H9 (cell line): ENCODE results near the gene ARHGAP15. TPM values are rescaled to one million over a fixed set of nuclear protein-coding genes. Genes with fewer than 3 reads are reported as not detected.

ENCODE experiments used
- DNase-seq: peaks from one replicate; pipeline ENCODE4 v3.0.0-alpha.2; 2017
- H2AFZ ChIP-seq: one replicate; pipeline ENCODE4 v1.6.1; 2013; ENCODE audit warnings: mild to moderate bottlenecking, low read length, control low read depth, moderate library complexity
- H2AK5ac ChIP-seq: 2 replicates; pipeline ENCODE4 v1.6.1; 2013; ENCODE audit warnings: low read length, control low read depth, mixed read lengths; ENCODE audit not compliant: insufficient read length
- H2BK120ac ChIP-seq: one replicate; pipeline ENCODE4 v1.6.1; 2013; ENCODE audit warnings: low read depth, mild to moderate bottlenecking, low read length, control low read depth, inconsistent platforms; ENCODE audit not compliant: poor library complexity, severe bottlenecking
- H2BK12ac ChIP-seq: 2 replicates; pipeline ENCODE4 v1.6.1; 2013; ENCODE audit warnings: low read length, control low read depth, mixed read lengths, low read depth; ENCODE audit not compliant: insufficient read length
- H2BK15ac ChIP-seq: 2 replicates; pipeline ENCODE4 v1.6.1; 2013; ENCODE audit warnings: low read depth, low read length, control low read depth
- H2BK20ac ChIP-seq: one replicate; pipeline ENCODE4 v1.6.1; 2013; ENCODE audit warnings: low read depth, mild to moderate bottlenecking, low read length, control low read depth, inconsistent platforms; ENCODE audit not compliant: poor library complexity, severe bottlenecking
- H2BK5ac ChIP-seq: 2 replicates; pipeline ENCODE4 v1.6.1; 2013; ENCODE audit warnings: low read length, control low read depth, mixed read lengths; ENCODE audit not compliant: insufficient read length
- H3K14ac ChIP-seq: 2 replicates; pipeline ENCODE4 v1.6.1; 2013; ENCODE audit warnings: low read length, control low read depth; ENCODE audit not compliant: insufficient read depth
- H3K18ac ChIP-seq: 2 replicates; pipeline ENCODE4 v1.6.1; 2013; ENCODE audit warnings: low read depth, mild to moderate bottlenecking, mixed read lengths, low read length, control low read depth; ENCODE audit not compliant: insufficient read length
- H3K23ac ChIP-seq: 2 replicates; pipeline ENCODE4 v1.6.1; 2013; ENCODE audit warnings: low read length, control low read depth, mixed read lengths, low read depth; ENCODE audit not compliant: insufficient read length
- H3K23me2 ChIP-seq: 2 replicates; pipeline ENCODE4 v1.6.1; 2013; ENCODE audit warnings: low read depth, mild to moderate bottlenecking, mixed read lengths, low read length, control low read depth; ENCODE audit not compliant: insufficient read length, poor library complexity, severe bottlenecking
- H3K27ac ChIP-seq: 2 replicates; pipeline ENCODE4 v1.5.1; 2013; ENCODE audit warnings: low read length, control low read depth, mixed read lengths, low read depth; ENCODE audit not compliant: insufficient read length
- H3K27me3 ChIP-seq: 2 replicates; pipeline ENCODE4 v1.6.1; 2013; ENCODE audit warnings: low read length, control low read depth, inconsistent platforms; ENCODE audit not compliant: insufficient read depth
- H3K4ac ChIP-seq: 2 replicates; pipeline ENCODE4 v1.6.1; 2013; ENCODE audit warnings: low read depth, mild to moderate bottlenecking, control low read depth, inconsistent platforms, low read length, moderate library complexity
- H3K4me1 ChIP-seq: 2 replicates; pipeline ENCODE4 v1.6.1; 2013; ENCODE audit warnings: low read length, control low read depth, inconsistent platforms; ENCODE audit not compliant: insufficient read depth
- H3K4me2 ChIP-seq: 2 replicates; pipeline ENCODE4 v1.6.1; 2013; ENCODE audit warnings: low read length, control low read depth, mixed read lengths; ENCODE audit not compliant: insufficient read length, insufficient read depth
- H3K56ac ChIP-seq: 2 replicates; pipeline ENCODE4 v1.6.1; 2013; ENCODE audit warnings: low read depth, mild to moderate bottlenecking, mixed read lengths, low read length, control low read depth; ENCODE audit not compliant: insufficient read length
- H3K79me1 ChIP-seq: 2 replicates; pipeline ENCODE4 v1.6.1; 2013; ENCODE audit warnings: low read depth, mild to moderate bottlenecking, moderate library complexity, low read length, control low read depth, inconsistent platforms; ENCODE audit not compliant: insufficient read depth, poor library complexity, severe bottlenecking
- H3K79me2 ChIP-seq: 2 replicates; pipeline ENCODE4 v1.6.1; 2013; ENCODE audit warnings: low read length, control low read depth, inconsistent platforms; ENCODE audit not compliant: insufficient read depth
- H3K9ac ChIP-seq: 2 replicates; pipeline ENCODE4 v1.6.1; 2013; ENCODE audit warnings: low read length, control low read depth, mixed read lengths; ENCODE audit not compliant: insufficient read length; ENCODE audit errors: extremely low read depth
- H3K9me3 ChIP-seq: one replicate; pipeline ENCODE4 v1.6.1; 2013; ENCODE audit warnings: low read depth, low read length, inconsistent platforms; ENCODE audit not compliant: control insufficient read depth
- H3T11ph ChIP-seq: one replicate; pipeline ENCODE4 v1.6.1; 2013; ENCODE audit warnings: mild to moderate bottlenecking, low read length, control low read depth, inconsistent platforms
- H4K20me1 ChIP-seq: one replicate; pipeline ENCODE4 v1.6.1; 2013; ENCODE audit not compliant: control insufficient read depth, insufficient read length, insufficient read depth
- H4K5ac ChIP-seq: 2 replicates; pipeline ENCODE4 v1.6.1; 2013; ENCODE audit warnings: low read depth, mild to moderate bottlenecking, mixed read lengths, low read length, control low read depth; ENCODE audit not compliant: insufficient read length
- H4K8ac ChIP-seq: replicated peaks from 2 replicates; pipeline ENCODE4 v1.6.1; 2013; ENCODE audit warnings: low read length, control low read depth, mixed read lengths, low read depth; ENCODE audit not compliant: insufficient read length
- H4K91ac ChIP-seq: 2 replicates; pipeline ENCODE4 v1.6.1; 2013; ENCODE audit warnings: low read depth, mild to moderate bottlenecking, moderate library complexity, mixed read lengths, low read length, control low read depth; ENCODE audit not compliant: insufficient read length
- H3K27ac Mint-ChIP-seq, 3 experiments: 2 replicates in 2 of 3; 3 replicates in 1 of 3; pipeline ENCODE4 v1.8.0; 2020 to 2021; ENCODE audit warnings: mixed read lengths in 3 of 3, mild to moderate bottlenecking in 1 of 3, moderate library complexity in 1 of 3
- H3K27me3 Mint-ChIP-seq: 2 replicates; pipeline ENCODE4 v1.8.0; 2021; ENCODE audit warnings: low read depth, mild to moderate bottlenecking, moderate library complexity, mixed read lengths
- H3K36me3 Mint-ChIP-seq, 3 experiments: 2 replicates in 2 of 3; 3 replicates in 1 of 3; pipeline ENCODE4 v1.8.0; 2020 to 2021; ENCODE audit warnings: low read depth in 3 of 3, mixed read lengths in 3 of 3; ENCODE audit not compliant: insufficient read depth in 1 of 3
- H3K4me1 Mint-ChIP-seq, 2 experiments: 2 replicates each; pipeline ENCODE4 v1.8.0; 2020; ENCODE audit warnings: mixed read lengths in 2 of 2
- H3K4me3 Mint-ChIP-seq, 2 experiments: 2 replicates in 1 of 2; 3 replicates in 1 of 2; pipeline ENCODE4 v1.8.0; 2020 to 2021; ENCODE audit warnings: mild to moderate bottlenecking in 2 of 2, mixed read lengths in 2 of 2, moderate library complexity in 1 of 2
- H3K9me3 Mint-ChIP-seq, 2 experiments: 2 replicates in 1 of 2; 3 replicates in 1 of 2; pipeline ENCODE4 v1.8.0; 2020; ENCODE audit warnings: mild to moderate bottlenecking in 2 of 2, mixed read lengths in 2 of 2, moderate library complexity in 1 of 2
- CTCF ChIP-seq: fragments of 200-600 bp; sonication (generic); conservative IDR thresholded peaks from 3 replicates; pipeline ENCODE4 v1.8.0; 2021; ENCODE audit warnings: antibody characterized with exemption, mild to moderate bottlenecking
- WGBS: extraction: QIAGEN DNeasy Blood & Tissue Kit; methylation state at CpG from one replicate; pipeline ENCODE4 v1.1.7; 2013; ENCODE audit warnings: missing lambda C conversion rate, low lambda C conversion rate, mixed read lengths; ENCODE audit not compliant: insufficient read length; ENCODE audit errors: extremely low coverage; 5-methylcytosine and 5-hydroxymethylcytosine counted together
- total RNA-seq: library from RNA; stranded (reverse); gene quantifications from 2 replicates; pipeline ENCODE4 v1.2.1, GENCODE V29; 2021

Gene ARHGAP15
- total RNA-seq, 1 experiment from 2014 or later: not detected

GRCh38 chr2:143160732-143161707 is 31.8 kb downstream of the ARHGAP15 start:
- H3K14ac ChIP-seq: no peak overlapping the region
- TF ChIP-seq CTCF: no peak
- H3K27ac Mint-ChIP-seq: no peak overlapping the region

More at GRCh38 chr2:143160732-143161707, 31.8 kb downstream of the ARHGAP15 start:
- Mint-ChIP-seq H3K36me3 (no peaks in the 10 kb centered on the region), H3K4me3 (no peak overlapping the region), H3K9me3 (no peaks in the 10 kb centered on the region), H3K27me3 (no peaks in the 10 kb centered on the region; the same call in 1 of the 2 replicates), H3K4me1 (peaks cover 2 to 3% of the 10 kb centered on the region in 2 experiments)
- Histone ChIP-seq H3K18ac (no peak overlapping the region), H3K79me1 (no peaks in the 10 kb centered on the region), H2AK5ac (no peak overlapping the region), H3K4ac (no peak overlapping the region), H3K23ac (no peak overlapping the region), H3K27ac (no peak overlapping the region), H3K9me3 (no peaks in the 10 kb centered on the region), H2BK15ac (no peak overlapping the region), H4K20me1 (no peaks in the 10 kb centered on the region), H3K27me3 (no peaks in the 10 kb centered on the region), H3K4me1 (no peaks in the 10 kb centered on the region), H4K8ac (no peak overlapping the region), H4K91ac (no peak overlapping the region), H3T11ph (no peak overlapping the region), H3K79me2 (no peaks in the 10 kb centered on the region), H3K4me2 (no peak overlapping the region), H2BK5ac (no peak overlapping the region), H3K56ac (no peak overlapping the region), H4K5ac (no peak overlapping the region), H3K23me2 (no peaks in the 10 kb centered on the region), H3K9ac (no peak overlapping the region), H2AFZ (no peak overlapping the region), H2BK120ac (no peak overlapping the region), H2BK12ac (no peak overlapping the region), H2BK20ac (no peak overlapping the region)
- no peak for DNase-seq
- no CpG with 5 or more reads among the region's 8 CpGs for WGBS
